Astrocyte of the cerebellum (primary cell): ENCODE results near the gene SCGN.

ENCODE experiments used
- DNase-seq: peaks from one replicate; pipeline ENCODE4 v3.0.0-alpha.2; 2011; ENCODE audit warnings: low read depth
- H3K4me3 ChIP-seq: 2 replicates; pipeline ENCODE4 v1.5.1; 2011; ENCODE audit warnings: mild to moderate bottlenecking, low read depth, low read length, moderate library complexity
- in situ Hi-C: cut with HindIII; loops from 2 replicates; pipeline ENCODE4 v1.10.0; 2017; ENCODE audit warnings: low sequenced_read_pairs
- TF ChIP-seq, protein P1 (sequence below): IDR thresholded peaks from 2 replicates; pipeline ENCODE4 v1.5.1; 2012; ENCODE audit warnings: low read length, low read depth, moderate library complexity, mild to moderate bottlenecking; ENCODE audit errors: missing control alignments

SCGN gene

DNA sequence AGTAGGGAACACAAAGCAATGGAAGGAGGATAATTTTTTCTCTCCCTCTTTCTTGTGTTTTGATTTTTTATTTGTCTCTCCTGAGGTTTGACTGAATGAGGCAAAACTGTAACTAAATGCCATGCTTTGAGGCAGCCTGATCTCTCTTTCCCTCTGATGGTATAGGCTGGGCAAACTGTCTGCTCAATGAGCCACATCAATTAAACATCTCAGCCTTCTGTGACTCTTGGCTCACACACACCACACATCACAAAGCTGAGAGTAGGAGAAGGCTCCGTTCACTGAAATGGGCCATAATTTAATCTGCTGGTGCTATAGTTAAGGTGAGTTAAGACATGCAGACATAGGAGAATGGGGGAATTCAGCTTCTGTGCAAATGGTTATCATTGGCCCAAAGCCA lies 28.1 kb upstream of the SCGN start:
- TF ChIP-seq, protein P1, sequence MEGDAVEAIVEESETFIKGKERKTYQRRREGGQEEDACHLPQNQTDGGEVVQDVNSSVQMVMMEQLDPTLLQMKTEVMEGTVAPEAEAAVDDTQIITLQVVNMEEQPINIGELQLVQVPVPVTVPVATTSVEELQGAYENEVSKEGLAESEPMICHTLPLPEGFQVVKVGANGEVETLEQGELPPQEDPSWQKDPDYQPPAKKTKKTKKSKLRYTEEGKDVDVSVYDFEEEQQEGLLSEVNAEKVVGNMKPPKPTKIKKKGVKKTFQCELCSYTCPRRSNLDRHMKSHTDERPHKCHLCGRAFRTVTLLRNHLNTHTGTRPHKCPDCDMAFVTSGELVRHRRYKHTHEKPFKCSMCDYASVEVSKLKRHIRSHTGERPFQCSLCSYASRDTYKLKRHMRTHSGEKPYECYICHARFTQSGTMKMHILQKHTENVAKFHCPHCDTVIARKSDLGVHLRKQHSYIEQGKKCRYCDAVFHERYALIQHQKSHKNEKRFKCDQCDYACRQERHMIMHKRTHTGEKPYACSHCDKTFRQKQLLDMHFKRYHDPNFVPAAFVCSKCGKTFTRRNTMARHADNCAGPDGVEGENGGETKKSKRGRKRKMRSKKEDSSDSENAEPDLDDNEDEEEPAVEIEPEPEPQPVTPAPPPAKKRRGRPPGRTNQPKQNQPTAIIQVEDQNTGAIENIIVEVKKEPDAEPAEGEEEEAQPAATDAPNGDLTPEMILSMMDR, result no peak
- no peak overlapping the region for H3K4me3 ChIP-seq
- in situ Hi-C loops, result no loop called here
- DNase-seq, result no peak

DNA sequence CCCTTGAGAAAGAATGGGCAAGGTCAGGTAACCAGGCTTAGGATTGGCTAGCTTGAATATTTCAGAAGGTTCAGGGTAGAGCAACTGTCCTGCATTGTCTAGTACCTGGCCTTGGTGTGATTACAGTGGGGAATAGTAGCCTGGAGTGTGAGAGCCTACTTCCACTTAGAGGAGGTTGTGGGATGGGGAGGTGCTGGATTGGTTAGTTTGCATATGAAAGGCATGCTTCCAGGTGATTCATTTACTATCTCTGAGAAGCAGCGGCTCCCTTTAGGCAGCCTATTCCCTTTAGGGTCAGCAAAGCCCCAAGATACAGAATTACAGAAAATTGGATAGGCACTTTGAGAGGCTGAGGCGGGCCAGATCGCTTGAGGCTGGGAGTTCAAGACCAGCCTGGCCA lies 25.0 kb upstream of the SCGN start:
- in situ Hi-C loops, result no loop called here
- no peak overlapping the region for H3K4me3 ChIP-seq
- no peak for DNase-seq
- TF ChIP-seq, protein P1, result no peak

DNA sequence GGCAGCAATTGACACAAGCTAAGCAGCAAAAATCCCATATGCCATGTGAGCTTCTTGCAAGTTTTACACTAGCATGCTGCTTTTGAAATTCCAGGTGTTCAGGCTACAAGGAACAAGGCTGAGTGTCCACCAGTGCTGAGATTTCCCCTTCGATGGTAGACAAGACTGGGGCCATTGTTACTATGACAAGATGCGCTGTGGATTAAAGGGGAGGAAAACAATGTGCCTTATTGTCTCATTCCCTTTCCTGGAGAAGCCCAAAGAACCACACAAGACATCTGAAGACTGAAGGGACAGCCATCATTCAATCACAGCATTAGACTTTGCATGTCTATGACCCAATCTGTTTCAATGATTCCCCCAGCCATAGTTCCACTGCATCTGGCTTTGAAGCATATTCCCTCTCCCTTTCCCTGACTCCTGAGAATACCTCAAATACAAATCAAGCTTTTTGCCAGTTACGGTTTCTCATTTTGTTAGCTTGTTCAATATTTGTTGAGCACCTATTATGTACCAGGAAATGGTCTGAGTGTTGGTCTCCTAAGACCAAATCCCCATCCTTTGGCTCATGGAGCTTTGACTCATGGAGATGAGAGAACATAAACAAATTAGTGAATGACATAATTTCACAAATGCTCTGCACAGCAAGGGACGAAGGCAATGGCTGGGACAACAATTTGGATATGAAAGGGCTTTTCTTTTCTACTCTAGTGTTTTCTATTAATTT lies 23.4 kb upstream of the SCGN start:
- in situ Hi-C loops, result no loop called here
- no peak overlapping the region for H3K4me3 ChIP-seq
- no peak for DNase-seq
- TF ChIP-seq, protein P1, result no peak

DNA sequence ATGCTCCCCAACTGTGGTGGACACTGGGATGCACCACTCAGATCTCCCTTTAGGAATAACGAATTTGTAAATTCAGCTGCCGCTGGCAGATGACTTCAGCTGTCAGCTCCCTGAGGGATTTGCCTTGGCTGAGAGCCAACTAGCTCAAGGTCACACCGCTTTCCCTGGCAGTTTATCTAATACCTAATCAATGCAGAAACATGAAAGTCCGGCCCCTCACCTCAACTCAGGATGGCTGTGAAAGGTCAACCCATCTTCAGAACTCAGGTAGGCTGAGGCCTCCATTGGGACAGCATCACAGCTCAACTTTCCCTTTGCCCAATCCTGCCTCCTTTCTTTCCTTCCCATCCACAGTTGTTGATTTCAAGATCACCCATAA lies 22.8 kb upstream of the SCGN start:
- H3K4me3 ChIP-seq, result no peak overlapping the region
- in situ Hi-C loops, result no loop called here
- DNase-seq, result no peak
- TF ChIP-seq, protein P1, result no peak

DNA sequence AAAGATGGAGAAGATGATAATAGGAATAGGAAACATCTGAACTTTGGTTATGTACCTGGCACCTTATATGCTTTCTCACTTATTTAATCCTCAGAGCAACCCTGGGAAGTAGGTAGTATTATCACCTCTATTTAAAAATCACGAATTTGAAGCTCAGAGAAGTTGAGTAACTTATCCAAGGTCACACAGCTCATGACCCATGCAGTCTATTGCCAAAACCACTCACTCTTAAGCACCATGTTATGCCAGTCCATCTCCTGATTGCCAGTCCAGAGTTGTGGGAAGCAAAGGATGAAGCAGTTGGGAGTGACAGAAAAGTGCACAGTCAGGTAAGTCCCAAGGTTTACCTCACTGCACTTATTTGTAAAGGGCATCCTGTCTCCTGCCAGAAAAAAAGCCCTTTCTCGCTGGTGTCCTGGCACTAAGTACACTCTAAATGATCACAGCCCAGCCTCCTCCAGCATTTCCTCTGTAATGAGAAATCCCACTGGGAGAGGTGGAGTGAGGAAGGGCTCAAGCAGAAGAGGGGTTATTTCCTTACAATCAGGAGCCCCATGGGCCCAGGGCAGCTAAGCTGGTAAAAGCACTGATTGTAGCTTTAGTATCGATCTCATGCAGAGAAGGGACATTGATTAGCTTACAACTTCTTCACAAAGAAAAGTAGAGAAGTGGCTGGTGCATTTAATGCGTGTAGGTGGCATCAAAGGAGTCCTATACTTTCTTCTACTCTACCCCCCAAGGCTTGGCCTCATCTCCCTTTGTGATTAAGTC lies 21.3 kb upstream of the SCGN start:
- TF ChIP-seq, protein P1, result no peak
- H3K4me3 ChIP-seq, result no peak overlapping the region
- in situ Hi-C loops, result no loop called here
- DNase-seq, result no peak

DNA sequence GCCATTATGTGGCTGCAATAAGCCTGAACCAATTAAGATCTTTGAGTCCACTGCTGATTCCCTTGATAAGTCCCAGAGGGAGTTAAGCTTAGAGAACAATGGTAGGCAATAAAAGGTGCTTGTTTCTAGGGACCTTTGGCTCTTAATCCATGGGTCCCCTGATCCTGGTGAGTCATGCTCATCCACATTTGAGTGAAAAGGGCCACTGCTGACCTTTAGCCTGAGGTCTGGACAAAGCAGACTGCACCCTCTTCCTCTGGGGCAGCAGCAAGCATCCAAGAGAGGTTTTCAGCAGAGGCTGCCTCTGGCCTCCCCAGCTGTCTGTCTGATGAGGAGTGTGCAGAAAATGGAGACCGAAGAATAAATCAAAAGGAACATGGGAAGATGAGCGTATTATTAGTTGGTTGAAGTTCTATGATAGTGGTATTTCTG lies 16.1 kb upstream of the SCGN start:
- H3K4me3 ChIP-seq, result no peak overlapping the region
- TF ChIP-seq, protein P1, result no peak
- DNase-seq, result no peak
- in situ Hi-C loops, result no loop called here
